Mesendoderm (in vitro differentiated cells): Measurements from ENCODE around the gene FAM118A. TPM values are rescaled to one million over a fixed set of nuclear protein-coding genes. Genes with fewer than 3 reads are reported as not detected.
A peak's percentile ranks its signal among the peaks of the same experiment; 100 is the strongest.
"Not testable (repeated sequence)": the region's sequence is repeated elsewhere in the genome, so short reads cannot be mapped to it uniquely, and the experiment has no call there.

ENCODE experiments used
- DNase-seq: peaks from one replicate; pipeline ENCODE4 v3.0.0; 2013
- H2AK5ac ChIP-seq: 2 replicates; pipeline ENCODE4 v1.6.1; 2013; ENCODE audit warnings: low read length, inconsistent platforms
- H2BK120ac ChIP-seq: 2 replicates; pipeline ENCODE4 v1.6.1; 2013; ENCODE audit warnings: low read depth, mild to moderate bottlenecking, low read length, moderate library complexity, mixed read lengths
- H2BK15ac ChIP-seq: replicated peaks from 2 replicates; pipeline ENCODE4 v1.6.1; 2013; ENCODE audit warnings: low read depth, mild to moderate bottlenecking, moderate library complexity
- H2BK5ac ChIP-seq: 2 replicates; pipeline ENCODE4 v1.6.1; 2013; ENCODE audit warnings: low read length, inconsistent platforms
- H3K18ac ChIP-seq: 2 replicates; pipeline ENCODE4 v1.6.1; 2013; ENCODE audit warnings: mild to moderate bottlenecking, low read length, mixed read lengths
- H3K23ac ChIP-seq: one replicate; pipeline ENCODE4 v1.6.1; 2013; ENCODE audit warnings: low read length
- H3K27ac ChIP-seq: 2 replicates; pipeline ENCODE4 v1.5.1; 2013; ENCODE audit warnings: low read depth, mild to moderate bottlenecking, inconsistent platforms, low read length, moderate library complexity
- H3K27me3 ChIP-seq: 2 replicates; pipeline ENCODE4 v1.6.1; 2013; ENCODE audit warnings: low read length, control low read depth, mild to moderate bottlenecking, inconsistent platforms; ENCODE audit not compliant: insufficient read depth, poor library complexity
- H3K36me3 ChIP-seq: 2 replicates; pipeline ENCODE4 v1.6.1; 2013; ENCODE audit warnings: low read length, inconsistent platforms; ENCODE audit not compliant: control insufficient read depth, insufficient read depth
- H3K4ac ChIP-seq: one replicate; pipeline ENCODE4 v1.6.1; 2013; ENCODE audit warnings: low read depth, mild to moderate bottlenecking, low read length, moderate library complexity
- H3K4me1 ChIP-seq: 2 replicates; pipeline ENCODE4 v1.6.1; 2013; ENCODE audit warnings: low read depth, low read length, inconsistent platforms; ENCODE audit not compliant: control insufficient read depth
- H3K4me2 ChIP-seq: 2 replicates; pipeline ENCODE4 v1.6.1; 2013; ENCODE audit warnings: low read length
- H3K4me3 ChIP-seq: 2 replicates; pipeline ENCODE4 v1.5.1; 2013; ENCODE audit warnings: mild to moderate bottlenecking, low read length
- H3K56ac ChIP-seq: one replicate; pipeline ENCODE4 v1.6.1; 2013; ENCODE audit warnings: low read length
- H3K79me1 ChIP-seq: 2 replicates; pipeline ENCODE4 v1.6.1; 2013; ENCODE audit warnings: low read length, inconsistent platforms
- H3K79me2 ChIP-seq: 2 replicates; pipeline ENCODE4 v1.6.1; 2013; ENCODE audit warnings: mild to moderate bottlenecking, low read length; ENCODE audit not compliant: control insufficient read depth, insufficient read depth
- H3K9ac ChIP-seq: 2 replicates; pipeline ENCODE4 v1.6.1; 2013; ENCODE audit warnings: low read length, inconsistent platforms
- H4K5ac ChIP-seq: one replicate; pipeline ENCODE4 v1.6.1; 2013; ENCODE audit warnings: low read length
- H4K8ac ChIP-seq: one replicate; pipeline ENCODE4 v1.6.1; 2013; ENCODE audit warnings: low read depth, mild to moderate bottlenecking, control low read depth, low read length, moderate library complexity
- WGBS: extraction: QIAGEN DNeasy Blood & Tissue Kit; methylation state at CpG from one replicate; pipeline ENCODE4 v1.1.7; 2013; ENCODE audit warnings: low lambda C conversion rate, missing lambda C conversion rate; ENCODE audit not compliant: insufficient coverage; ENCODE audit errors: extremely low coverage; 5-methylcytosine and 5-hydroxymethylcytosine counted together
- polyA plus RNA-seq, 2 experiments: library from polyadenylated mRNA; stranded (reverse); fragments of 200-250 nt; gene quantifications; one replicate each; pipeline ENCODE4 v1.2.3, GENCODE V29; 2013

The FAM118A gene
- 12.1 TPM for polyA plus RNA-seq (2013, experiment 1 of 2)
- polyA plus RNA-seq (2013, experiment 2 of 2): 11.1 TPM

DNA sequence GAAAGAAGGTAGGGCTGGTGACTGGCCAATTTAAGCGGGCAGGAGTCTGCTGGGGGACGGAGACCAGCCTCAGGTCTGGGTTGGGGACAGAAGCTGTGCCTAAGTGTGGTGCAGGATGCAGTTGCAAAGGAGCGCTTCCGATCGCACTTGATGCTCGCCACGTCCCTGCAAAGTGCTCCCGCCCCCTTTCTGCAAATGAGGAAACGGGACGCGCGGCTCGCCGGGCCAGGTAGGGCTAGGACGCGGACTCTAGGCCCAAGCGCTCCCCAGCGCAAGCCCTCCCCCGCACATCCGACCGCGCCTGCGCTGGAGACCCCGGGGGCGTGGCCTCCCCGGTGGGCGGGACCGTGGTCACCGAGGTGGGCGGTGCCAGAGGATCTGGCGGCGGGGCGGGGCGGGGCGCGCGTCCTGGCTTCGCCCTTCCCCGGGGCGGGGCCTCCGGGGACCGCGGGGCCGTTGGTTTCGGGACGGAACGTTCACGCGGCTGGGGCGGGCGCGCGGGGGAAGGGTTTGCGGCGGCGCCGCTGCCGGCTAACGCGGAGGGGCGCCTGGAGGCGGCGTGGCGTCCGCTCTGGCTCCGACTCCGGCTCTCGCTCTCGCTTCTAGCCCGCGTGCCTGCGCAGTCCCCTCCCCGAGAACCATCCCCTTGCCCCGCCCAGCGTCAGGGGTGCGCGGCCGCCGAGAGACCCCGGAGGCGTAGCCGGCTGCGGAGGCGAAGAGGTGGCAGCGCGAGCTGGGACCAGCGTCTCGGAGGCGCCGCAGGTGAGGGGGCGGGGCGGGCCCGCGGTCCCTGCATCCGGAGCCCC, at the start of gene FAM118A:
FAM118A (plus strand) TSS at position 513 of the 806 bp plus-strand sequence. CDS start 12,446 bp downstream, outside the sequence.
- DNase-seq: peak; percentile 96
- H3K27ac ChIP-seq: peak within 1 kb of the TSS; percentile 86
- H3K36me3 ChIP-seq: no peaks in the 10 kb centered on the region
- WGBS: no CpG with 5 or more reads among the region's 95 CpGs
- H3K56ac ChIP-seq: peak within 1 kb of the TSS; percentile 91
- H3K79me1 ChIP-seq: peaks cover 17% of the 10 kb centered on the region
- H3K4me2 ChIP-seq: peak within 1 kb of the TSS; percentile 32
- peak within 1 kb of the TSS; percentile 77 for H3K18ac ChIP-seq
- no peak within 1 kb of the TSS for H2BK15ac ChIP-seq
- peak within 1 kb of the TSS; percentile 26 for H3K23ac ChIP-seq
- peaks cover 11% of the 10 kb centered on the region for H3K79me2 ChIP-seq
- peak within 1 kb of the TSS; percentile 58 for H3K9ac ChIP-seq
- H2AK5ac ChIP-seq: no peak within 1 kb of the TSS
- H3K4me1 ChIP-seq: peaks cover 13% of the 10 kb centered on the region
- no peak within 1 kb of the TSS for H4K5ac ChIP-seq
- no peaks in the 10 kb centered on the region for H3K27me3 ChIP-seq
- H2BK120ac ChIP-seq: no peak within 1 kb of the TSS
- peak within 1 kb of the TSS; percentile 45 for H3K4me3 ChIP-seq
- H2BK5ac ChIP-seq: peak within 1 kb of the TSS; percentile 23
- no peak within 1 kb of the TSS for H4K8ac ChIP-seq
- peak within 1 kb of the TSS; percentile 93 for H3K4ac ChIP-seq

GRCh38 chr22:45260395-45260759, 49.4 kb upstream of the FAM118A start:
- H3K18ac ChIP-seq, H4K8ac ChIP-seq, H3K27ac ChIP-seq, H3K27me3 ChIP-seq, H3K79me2 ChIP-seq, H3K36me3 ChIP-seq, H3K23ac ChIP-seq, H3K4ac ChIP-seq, H2BK120ac ChIP-seq, H3K9ac ChIP-seq, DNase-seq, H3K79me1 ChIP-seq, H4K5ac ChIP-seq, H3K4me3 ChIP-seq, H3K4me2 ChIP-seq, H3K4me1 ChIP-seq, H2BK5ac ChIP-seq, H2BK15ac ChIP-seq, H2AK5ac ChIP-seq, H3K56ac ChIP-seq: not testable (repeated sequence)
- no CpG with 5 or more reads among the region's 9 CpGs for WGBS

- H2BK5ac ChIP-seq: no peak overlapping the region
- no peak overlapping the region for H3K56ac ChIP-seq
- no peak overlapping the region for H3K27ac ChIP-seq
- H3K36me3 ChIP-seq: no peaks in the 10 kb centered on the region
- DNase-seq: no peak
- no peaks in the 10 kb centered on the region for H3K79me1 ChIP-seq
- no peak overlapping the region for H3K9ac ChIP-seq
- H3K23ac ChIP-seq: no peak overlapping the region
- no peaks in the 10 kb centered on the region for H3K4me1 ChIP-seq
- no peak overlapping the region for H2BK15ac ChIP-seq
- H2BK120ac ChIP-seq: no peak overlapping the region
- H4K5ac ChIP-seq: no peak overlapping the region
- no peak overlapping the region for H2AK5ac ChIP-seq
- no peak overlapping the region for H4K8ac ChIP-seq
- no peak overlapping the region for H3K4ac ChIP-seq
- no peak overlapping the region for H3K18ac ChIP-seq
- no peaks in the 10 kb centered on the region for H3K27me3 ChIP-seq
- WGBS: no CpG with 5 or more reads among the region's 20 CpGs
- no peak overlapping the region for H3K4me3 ChIP-seq
- no peaks in the 10 kb centered on the region for H3K79me2 ChIP-seq
- no peak overlapping the region for H3K4me2 ChIP-seq
These were observed 48.2 kb upstream of the FAM118A start for GRCh38 chr22:45261407-45262088.

DNA sequence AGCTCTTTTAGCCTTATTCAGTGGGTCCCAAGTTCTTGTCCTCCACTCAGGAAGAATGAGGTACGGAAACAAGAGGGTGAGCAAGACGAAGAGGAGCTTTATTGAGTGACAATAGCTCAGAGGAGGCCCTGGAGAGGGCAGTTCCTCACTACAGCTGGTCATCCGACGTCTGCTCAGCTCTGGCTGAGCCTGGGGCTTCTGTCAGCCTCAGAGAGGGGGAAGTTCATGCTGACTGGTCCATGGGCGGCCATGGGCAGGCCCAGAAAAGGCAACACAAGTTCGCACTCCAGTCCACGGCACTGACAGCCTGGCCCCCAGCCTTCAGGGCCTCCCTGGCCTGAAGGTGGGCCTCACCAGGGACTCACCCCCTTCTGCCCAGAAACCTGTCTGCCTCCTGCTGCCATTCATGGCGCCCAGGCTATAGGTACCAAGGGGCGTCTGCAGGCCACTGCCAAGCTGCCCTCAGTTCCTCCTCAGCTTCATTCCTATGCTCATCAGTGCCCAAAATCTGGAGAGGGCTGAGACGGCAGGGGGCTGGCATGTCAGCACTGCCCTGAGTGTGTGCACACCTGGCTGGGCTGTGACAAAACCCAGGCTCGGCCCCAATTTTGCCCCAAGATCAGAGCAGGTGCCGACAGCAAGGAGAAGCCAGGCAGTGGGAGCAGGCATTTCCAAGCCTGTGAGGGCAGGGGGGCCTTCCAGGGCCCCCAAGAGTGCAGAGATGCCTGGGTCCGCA, 47.4 kb upstream of the FAM118A start:
- Histone ChIP-seq H3K18ac (no peak overlapping the region), H2BK5ac (no peak overlapping the region), H2BK15ac (no peak overlapping the region), H3K4me2 (no peak overlapping the region), H2AK5ac (no peak overlapping the region), H3K36me3 (no peaks in the 10 kb centered on the region), H3K4me3 (no peak overlapping the region), H3K27ac (no peak overlapping the region), H3K27me3 (no peaks in the 10 kb centered on the region), H4K8ac (no peak overlapping the region), H3K9ac (no peak overlapping the region), H4K5ac (no peak overlapping the region), H3K23ac (no peak overlapping the region), H3K79me2 (no peaks in the 10 kb centered on the region), H3K79me1 (no peaks in the 10 kb centered on the region), H3K4ac (no peak overlapping the region), H3K4me1 (no peaks in the 10 kb centered on the region), H3K56ac (no peak overlapping the region), H2BK120ac (no peak overlapping the region)
- DNase-seq: no peak
- WGBS: no CpG with 5 or more reads among the region's 13 CpGs

- H3K4ac ChIP-seq: no peak overlapping the region
- H3K4me1 ChIP-seq: no peaks in the 10 kb centered on the region
- H2BK15ac ChIP-seq: no peak overlapping the region
- H4K8ac ChIP-seq: no peak overlapping the region
- no peak overlapping the region for H3K56ac ChIP-seq
- H4K5ac ChIP-seq: no peak overlapping the region
- no peak for DNase-seq
- no CpG with 5 or more reads among the region's 14 CpGs for WGBS
- H3K27me3 ChIP-seq: no peaks in the 10 kb centered on the region
- no peak overlapping the region for H3K18ac ChIP-seq
- H3K9ac ChIP-seq: no peak overlapping the region
- H3K79me2 ChIP-seq: no peaks in the 10 kb centered on the region
- no peak overlapping the region for H3K4me2 ChIP-seq
- H3K27ac ChIP-seq: no peak overlapping the region
- no peaks in the 10 kb centered on the region for H3K79me1 ChIP-seq
- no peak overlapping the region for H3K4me3 ChIP-seq
- no peak overlapping the region for H2BK120ac ChIP-seq
- H2BK5ac ChIP-seq: no peak overlapping the region
- H3K36me3 ChIP-seq: no peaks in the 10 kb centered on the region
- H2AK5ac ChIP-seq: no peak overlapping the region
- H3K23ac ChIP-seq: no peak overlapping the region
These were observed 46.7 kb upstream of the FAM118A start for GRCh38 chr22:45262931-45263462.
